SU-DHL-6 (cell line): ENCODE measurements around the gene LYZ.

ENCODE experiments used
- H2AFZ ChIP-seq: fragments of 200-600 bp; sonication (generic); 2 replicates; pipeline ENCODE4 v1.6.1; 2014; ENCODE audit warnings: low read depth, mild to moderate bottlenecking, moderate library complexity, mixed read lengths, antibody characterized with exemption, low read length; ENCODE audit not compliant: severe bottlenecking
- H3F3A ChIP-seq: fragments of 200-600 bp; shearing (Covaris generic); 2 replicates; pipeline ENCODE4 v1.6.0; 2016; ENCODE audit warnings: antibody characterized with exemption, mild to moderate bottlenecking; ENCODE audit not compliant: insufficient read depth
- H3K27ac ChIP-seq: fragments of 200-600 bp; sonication (generic); 2 replicates; pipeline ENCODE4 v1.5.1; 2016; ENCODE audit warnings: low read depth, mild to moderate bottlenecking, low read length, moderate library complexity, mixed read lengths
- H3K27me3 ChIP-seq: fragments of 200-600 bp; sonication (generic), shearing (Covaris generic); 2 replicates; pipeline ENCODE4 v1.6.0; 2014; ENCODE audit warnings: mild to moderate bottlenecking, low read length
- H3K36me3 ChIP-seq: fragments of 200-600 bp; sonication (generic); 2 replicates; pipeline ENCODE4 v1.6.1; 2014; ENCODE audit warnings: mild to moderate bottlenecking, low read length, mixed read lengths
- H3K4me2 ChIP-seq: fragments of 300-600, 200-600 bp; shearing (Covaris generic), sonication (generic); 2 replicates; pipeline ENCODE4 v1.6.0; 2014; ENCODE audit warnings: low read length, low read depth, mild to moderate bottlenecking; ENCODE audit not compliant: poor library complexity, severe bottlenecking
- H3K4me3 ChIP-seq: fragments of 200-600 bp; sonication (generic); 2 replicates; pipeline ENCODE4 v1.5.1; 2014; ENCODE audit warnings: antibody characterized with exemption, low read length, mild to moderate bottlenecking, mixed read lengths; ENCODE audit not compliant: insufficient read depth, poor library complexity, severe bottlenecking
- H3K79me2 ChIP-seq: fragments of 200-600 bp; sonication (generic); 2 replicates; pipeline ENCODE4 v1.6.1; 2014; ENCODE audit warnings: mild to moderate bottlenecking, low read length, moderate library complexity; ENCODE audit not compliant: insufficient read depth
- H3K9ac ChIP-seq: fragments of 200-600 bp; sonication (generic); 2 replicates; pipeline ENCODE4 v1.7.0; 2014; ENCODE audit warnings: mild to moderate bottlenecking, low read length
- H3K9me2 ChIP-seq: fragments of 200-600 bp; sonication (generic); replicated peaks from 2 replicates; pipeline ENCODE4 v1.6.1; 2014; ENCODE audit warnings: low read length; ENCODE audit not compliant: insufficient read depth
- H3K9me3 ChIP-seq: fragments of 200-600 bp; sonication (generic); 2 replicates; pipeline ENCODE4 v1.6.1; 2014; ENCODE audit warnings: low read length, mixed read lengths; ENCODE audit not compliant: insufficient read depth
- H4K20me1 ChIP-seq: fragments of 200-600 bp; sonication (generic); 2 replicates; pipeline ENCODE4 v1.6.1; 2014; ENCODE audit warnings: low read depth, mild to moderate bottlenecking, antibody characterized with exemption, low read length, moderate library complexity, mixed read lengths
- CTCF ChIP-seq: fragments of 200-600 bp; sonication (generic); IDR thresholded peaks from one replicate; pipeline ENCODE4 v1.5.1; 2017; ENCODE audit warnings: antibody characterized with exemption, mild to moderate bottlenecking, low read length, moderate library complexity; ENCODE audit not compliant: insufficient read depth, poor library complexity, severe bottlenecking
- EZH2phosphoT487 ChIP-seq: fragments of 200-600 bp; sonication (generic), shearing (Covaris generic); conservative IDR thresholded peaks from 2 replicates; pipeline ENCODE4 v1.6.1; 2018; ENCODE audit warnings: mild to moderate bottlenecking, antibody characterized with exemption, low read length, moderate library complexity, mixed read lengths

The LYZ gene

GRCh38 chr12:69397978-69398377 lies 49.8 kb downstream of the LYZ start:
- no peaks in the 10 kb centered on the region for H3K79me2 ChIP-seq
- H3K9me3 ChIP-seq = peaks cover 6% of the 10 kb centered on the region; the same call in 1 of the 2 replicates
- H3K36me3 ChIP-seq = peaks cover 18% of the 10 kb centered on the region; the same call in 1 of the 2 replicates
- no peak overlapping the region for H2AFZ ChIP-seq
- H3K9ac ChIP-seq = no peak overlapping the region
- TF ChIP-seq CTCF = no peak
- no peak for TF ChIP-seq EZH2phosphoT487
- H3F3A ChIP-seq = peaks cover 3% of the 10 kb centered on the region; the same call in 1 of the 2 replicates
- H3K27me3 ChIP-seq = no peaks in the 10 kb centered on the region
- H3K27ac ChIP-seq = no peak overlapping the region
- H3K4me2 ChIP-seq = no peak overlapping the region
- H3K4me3 ChIP-seq = no peak overlapping the region
- H3K9me2 ChIP-seq = no peaks in the 10 kb centered on the region
- H4K20me1 ChIP-seq = no peaks in the 10 kb centered on the region

- no peak overlapping the region for H3K9ac ChIP-seq
- H2AFZ ChIP-seq = no peak overlapping the region
- no peaks in the 10 kb centered on the region for H3K9me2 ChIP-seq
- H3K27me3 ChIP-seq = no peaks in the 10 kb centered on the region
- H3K4me3 ChIP-seq = no peak overlapping the region
- H3F3A ChIP-seq = no peaks in the 10 kb centered on the region
- no peaks in the 10 kb centered on the region for H4K20me1 ChIP-seq
- H3K79me2 ChIP-seq = no peaks in the 10 kb centered on the region
- no peak overlapping the region for H3K27ac ChIP-seq
- TF ChIP-seq CTCF = no peak
- TF ChIP-seq EZH2phosphoT487 = no peak
- peaks cover 3% of the 10 kb centered on the region; the same call in 1 of the 2 replicates for H3K36me3 ChIP-seq
- H3K9me3 ChIP-seq = peaks cover 2% of the 10 kb centered on the region; the same call in 1 of the 2 replicates
- H3K4me2 ChIP-seq = no peak overlapping the region
Observed at GRCh38 chr12:69401940-69402339, 53.8 kb downstream of the LYZ start.
